ENCODE measurements around the gene STRBP. TPM values are rescaled to one million over a fixed set of nuclear protein-coding genes. Genes with fewer than 3 reads are reported as not detected.
A peak's percentile ranks its signal among the peaks of the same experiment; 100 is the strongest.

Gene STRBP
- total and polyA plus RNA-seq, 2 of the 8 experiments (the other 6 are each of a cell fraction or from before 2014, with no cell fraction given): 29.7 to 105 TPM

- H2BK120ac ChIP-seq (replicated peaks; ENCODE audit: low read depth, low read length): no peak overlapping the region
- no peak overlapping the region for H2AK5ac ChIP-seq (ENCODE audit: low read depth, low read length)
- peak overlapping the region; percentile 65 for H2AFZ ChIP-seq (ENCODE audit: low read length)
- H3K4me3 ChIP-seq (ENCODE audit: extremely low read depth in 1 of 4, insufficient read depth in 2 of 4, low read depth in 3 of 4, low read length in 4 of 4): peak overlapping the region; percentile 42 to 99 (median 60)
- WGBS, 2 experiments (ENCODE audit: extremely low coverage in 1 of 2, insufficient coverage in 1 of 2, insufficient read length in 1 of 2, insufficient replicate concordance in 2 of 2, low coverage in 1 of 2, low lambda C conversion rate in 2 of 2, missing lambda C conversion rate in 1 of 2): 71% methylated on average over 7 of the region's 7 CpGs; no CpG with 5 or more reads in 1 of the 2 experiments
- no peak overlapping the region for H2BK12ac ChIP-seq (ENCODE audit: low read depth, low read length)
- H3K4me1 ChIP-seq (replicated peaks in 1 of 4; ENCODE audit: control insufficient read depth in 3 of 4, insufficient read depth in 4 of 4, low read length in 3 of 4): peaks cover 0 to 27% (median 8%) of the 10 kb centered on the region in 4 experiments; a peak in 6 of 7 replicates
- no peak overlapping the region for H3K27ac ChIP-seq (ENCODE audit: low read depth, low read length)
- no peak overlapping the region for H4K5ac ChIP-seq (ENCODE audit: insufficient read length, low read depth, low read length)
- H3K79me1 ChIP-seq (ENCODE audit: low read depth, low read length): peaks cover 11% of the 10 kb centered on the region
- H2BK20ac ChIP-seq (ENCODE audit: low read length): no peak overlapping the region; the same call in 1 of the 2 replicates
- peaks cover 16 to 36% of the 10 kb centered on the region in 2 experiments for H3K79me2 ChIP-seq (ENCODE audit: control insufficient read depth in 1 of 2, insufficient read depth in 2 of 2, low read length in 2 of 2)
- H3K23ac ChIP-seq (ENCODE audit: insufficient read length): no peak overlapping the region
- H3K23me2 ChIP-seq (ENCODE audit: low read depth, low read length): peaks cover 16% of the 10 kb centered on the region
- H3K56ac ChIP-seq (replicated peaks; ENCODE audit: insufficient read length, low read depth, low read length): no peak overlapping the region
- ChIA-PET POLR2A (ENCODE audit: partially characterized antibody) (interaction anchor here (0.7 to 1.8 kb wide), 5 partner anchors 11 to 49 kb away, joined by 3 to 4 read pairs (median 3); no protein-coding TSS in a partner anchor), CTCF (ENCODE audit: partially characterized antibody) (interaction anchor here (0.7 to 1.9 kb wide), 8 partner anchors 13 to 94 kb away, joined by 3 to 12 read pairs (median 4); no protein-coding TSS in a partner anchor)
- H3K14ac ChIP-seq (ENCODE audit: insufficient read length): no peak overlapping the region
- H3K9me3 ChIP-seq (ENCODE audit: insufficient read depth in 2 of 2, low read depth in 1 of 2, low read length in 1 of 2): no peaks in the 10 kb centered on the region
- H4K91ac ChIP-seq (replicated peaks; ENCODE audit: insufficient read length, low read length): no peak overlapping the region
- no peaks in the 10 kb centered on the region for H3K36me3 ChIP-seq (ENCODE audit: control insufficient read depth in 2 of 4, insufficient read depth in 4 of 4, low read length in 3 of 4)
- no peak for FAIRE-seq
- peak overlapping the region; percentile 80 to 92 for H3K4me2 ChIP-seq (ENCODE audit: insufficient read depth in 1 of 2, low read depth in 2 of 2, low read length in 2 of 2)
- H2BK5ac ChIP-seq (ENCODE audit: low read depth, low read length): 0 out of 2 replicates have a peak overlapping the region, but pooled peaks have one; percentile 56
- H3K9ac ChIP-seq (replicated peaks in 1 of 4; ENCODE audit: extremely low read depth in 1 of 4, low read depth in 3 of 4, low read length in 3 of 4): no peak overlapping the region
- no peak for DNase-seq (ENCODE audit: low read depth in 1 of 2, low spot score in 2 of 2)
- H3K27me3 ChIP-seq (replicated peaks in 1 of 4; ENCODE audit: control insufficient read depth in 3 of 4, extremely low read depth in 1 of 4, insufficient read depth in 3 of 4, low read length in 3 of 4): no peaks in the 10 kb centered on the region
- H3K18ac ChIP-seq (ENCODE audit: extremely low read depth, low read length): peak overlapping the region; percentile 87; the same call in 1 of the 2 replicates
- H3K4ac ChIP-seq (replicated peaks; ENCODE audit: insufficient read length, low read depth, low read length): no peak overlapping the region
- no peak overlapping the region for H4K8ac ChIP-seq (ENCODE audit: extremely low read depth, insufficient read depth, low read length)
- H4K20me1 ChIP-seq (replicated peaks in 1 of 2; ENCODE audit: control insufficient read depth in 1 of 2, insufficient read depth in 2 of 2, low read length in 2 of 2): peaks cover 10 to 14% of the 10 kb centered on the region in 2 experiments
- H2BK15ac ChIP-seq (ENCODE audit: low read length): no peak overlapping the region
- TF ChIP-seq, protein P1, sequence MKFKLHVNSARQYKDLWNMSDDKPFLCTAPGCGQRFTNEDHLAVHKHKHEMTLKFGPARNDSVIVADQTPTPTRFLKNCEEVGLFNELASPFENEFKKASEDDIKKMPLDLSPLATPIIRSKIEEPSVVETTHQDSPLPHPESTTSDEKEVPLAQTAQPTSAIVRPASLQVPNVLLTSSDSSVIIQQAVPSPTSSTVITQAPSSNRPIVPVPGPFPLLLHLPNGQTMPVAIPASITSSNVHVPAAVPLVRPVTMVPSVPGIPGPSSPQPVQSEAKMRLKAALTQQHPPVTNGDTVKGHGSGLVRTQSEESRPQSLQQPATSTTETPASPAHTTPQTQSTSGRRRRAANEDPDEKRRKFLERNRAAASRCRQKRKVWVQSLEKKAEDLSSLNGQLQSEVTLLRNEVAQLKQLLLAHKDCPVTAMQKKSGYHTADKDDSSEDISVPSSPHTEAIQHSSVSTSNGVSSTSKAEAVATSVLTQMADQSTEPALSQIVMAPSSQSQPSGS (IDR thresholded peaks at IDR 0.05; ENCODE audit: low read length): no peak
- TF ChIP-seq GTF2F1 (IDR thresholded peaks at IDR 0.05; ENCODE audit: borderline replicate concordance, low read depth, low read length) (no peak), SIX5 (IDR thresholded peaks at IDR 0.05; ENCODE audit: low read depth, low read length) (no peak), CTBP2 (IDR thresholded peaks at IDR 0.05; ENCODE audit: borderline replicate concordance, insufficient read depth, insufficient read length, low read length) (no peak), SP4 (IDR thresholded peaks at IDR 0.05; ENCODE audit: low read length) (no peak)
These were observed 895 bp upstream of the STRBP start for GRCh38 chr9:123269281-123269680.

All from H1 (cell line).